GM19455 (cell line): ENCODE results near the gene PTPRG.
"Not testable (repeated sequence)": the region's sequence is repeated elsewhere in the genome, so short reads cannot be mapped to it uniquely, and the experiment has no call there.

Experiments used
- ATAC-seq: cut with Tn5 transposase; IDR thresholded peaks from one replicate; pipeline ENCODE4 v1.9.1; 2021; ENCODE audit not compliant: unreplicated experiment

PTPRG gene

DNA sequence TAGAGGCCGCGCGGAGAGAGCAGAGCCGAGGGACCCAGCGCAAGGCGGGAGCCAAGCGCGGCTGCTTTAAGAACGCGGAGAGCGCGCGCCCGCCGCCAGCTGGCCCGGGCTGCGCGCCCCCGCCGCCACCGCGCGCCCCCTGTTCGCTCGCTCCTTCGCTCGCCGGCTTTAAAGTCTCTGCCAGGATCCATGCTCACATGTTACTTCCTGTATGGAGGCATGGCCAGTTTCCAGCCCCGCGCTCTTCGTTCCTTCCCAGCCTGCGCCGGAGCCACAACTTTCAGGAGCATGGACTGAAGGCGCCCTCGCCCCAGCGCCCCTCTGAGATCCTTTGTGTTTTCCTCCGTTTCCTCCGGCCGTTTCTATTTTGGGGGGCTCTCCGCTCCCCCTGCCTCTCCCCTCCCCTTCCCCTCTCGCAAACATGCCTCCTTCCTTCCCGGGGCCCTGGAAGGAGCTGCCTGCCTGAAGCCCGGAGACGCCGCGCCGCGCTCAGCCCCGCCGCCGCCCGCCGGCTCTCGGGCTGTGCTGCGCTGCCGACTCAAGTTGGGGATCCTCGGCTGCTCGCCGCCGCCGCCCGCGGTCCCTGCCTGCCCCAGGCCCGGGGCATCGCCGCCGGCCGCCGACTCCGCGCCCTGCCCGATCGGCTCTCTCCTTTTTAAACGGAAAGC is at the start of gene PTPRG:
Gene PTPRG, plus strand, starts transcription at position 198 of the 668 bp plus-strand sequence. CDS start 717 bp downstream, outside the sequence.
- no peak for ATAC-seq

- no peak for ATAC-seq
Measured at GRCh38 chr3:61518590-61518989, 42.8 kb upstream of the PTPRG start.

DNA sequence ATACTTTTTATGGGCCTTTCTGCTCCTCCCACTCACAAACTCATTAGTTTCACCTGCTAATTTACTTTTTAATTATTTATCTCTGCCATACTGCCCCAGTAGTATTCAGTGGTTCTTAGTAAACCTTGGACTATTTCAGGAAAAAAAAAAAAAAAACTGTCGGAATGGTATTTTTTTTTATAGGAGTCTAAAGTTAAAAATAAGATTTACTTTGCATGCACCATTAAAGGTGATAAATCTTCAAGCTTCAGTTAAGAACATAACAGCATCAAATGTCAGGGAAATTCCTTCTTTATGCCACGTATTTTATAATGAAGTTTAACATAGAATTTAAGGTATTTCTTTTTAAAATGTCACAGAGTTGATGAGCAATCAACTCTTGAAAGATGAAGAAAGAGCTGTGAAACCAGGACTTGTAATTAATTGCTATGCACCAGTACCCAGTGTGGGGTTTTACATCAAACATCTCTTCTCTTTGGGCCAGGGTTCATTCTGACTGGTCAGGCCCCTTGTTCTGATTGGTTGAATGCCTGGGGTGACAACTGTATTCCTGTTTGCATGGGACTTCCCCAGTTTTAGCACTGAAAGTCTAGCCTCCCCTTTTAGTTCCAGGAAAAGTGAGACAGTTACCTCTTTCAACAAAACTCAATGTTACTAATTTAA is 40.3 kb upstream of the PTPRG start:
- ATAC-seq: peak; percentile 73

- no peak for ATAC-seq
Measured at GRCh38 chr3:61522060-61522459, 39.3 kb upstream of the PTPRG start.

DNA sequence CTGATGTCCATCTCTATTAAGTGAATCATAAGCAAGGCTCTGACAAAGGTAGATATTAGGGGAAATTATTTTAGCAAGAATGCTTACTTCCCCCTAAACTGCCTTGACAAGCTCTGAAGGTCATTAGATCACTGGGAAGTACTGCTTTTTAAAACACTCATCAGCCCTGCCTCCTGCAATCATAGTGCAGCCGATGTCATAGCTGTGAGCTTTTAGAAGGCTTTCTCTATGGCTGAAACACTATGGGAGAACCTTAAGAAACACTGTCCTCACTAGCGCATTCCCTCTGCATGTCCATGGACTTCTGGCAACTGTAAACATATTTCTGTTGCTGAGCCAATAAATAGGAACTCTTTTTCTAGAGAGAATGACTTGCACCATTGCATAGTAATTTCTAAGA is 38.7 kb upstream of the PTPRG start:
- ATAC-seq: no peak

DNA sequence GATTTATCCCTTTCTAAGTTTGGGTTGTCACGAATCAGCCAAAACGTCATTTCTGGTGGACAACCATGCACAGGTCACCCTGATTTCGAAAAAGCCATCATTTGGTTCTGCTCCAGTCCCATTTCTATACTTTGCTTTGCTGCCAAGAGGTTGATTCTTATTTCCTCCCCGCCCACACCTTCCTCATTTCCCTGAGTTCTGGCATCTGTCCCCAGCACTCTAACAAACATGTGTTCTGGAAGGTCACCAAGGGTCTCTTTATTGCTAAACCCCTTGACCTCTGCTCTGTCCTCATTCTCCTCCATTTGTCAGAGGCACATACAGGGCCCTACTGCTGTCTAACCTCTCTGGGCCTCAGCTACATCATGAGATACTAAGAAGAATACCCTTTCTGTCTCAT is 36.4 kb upstream of the PTPRG start:
- ATAC-seq: no peak

- ATAC-seq: no peak
Measured at GRCh38 chr3:61526308-61526707, 35.1 kb upstream of the PTPRG start.

DNA sequence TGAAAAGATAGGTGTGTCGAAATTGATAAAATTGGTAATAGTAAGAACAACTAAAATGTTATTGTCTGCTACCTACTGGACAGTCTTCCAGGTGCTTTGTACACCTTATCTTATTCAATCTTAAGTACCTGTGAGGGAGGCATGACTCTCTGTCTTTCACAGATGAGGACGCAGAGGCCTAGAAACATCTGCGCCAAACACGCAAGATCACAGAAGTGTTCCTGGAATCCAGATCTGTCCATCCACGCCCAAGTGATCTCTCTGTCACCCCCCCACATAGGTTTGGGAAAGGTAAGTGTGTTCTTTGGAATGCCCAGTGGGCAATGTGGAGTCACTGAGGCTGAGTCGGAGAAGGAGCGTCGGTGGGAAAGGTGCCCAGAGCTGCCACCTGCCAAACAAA is 34.4 kb upstream of the PTPRG start:
- no peak for ATAC-seq

DNA sequence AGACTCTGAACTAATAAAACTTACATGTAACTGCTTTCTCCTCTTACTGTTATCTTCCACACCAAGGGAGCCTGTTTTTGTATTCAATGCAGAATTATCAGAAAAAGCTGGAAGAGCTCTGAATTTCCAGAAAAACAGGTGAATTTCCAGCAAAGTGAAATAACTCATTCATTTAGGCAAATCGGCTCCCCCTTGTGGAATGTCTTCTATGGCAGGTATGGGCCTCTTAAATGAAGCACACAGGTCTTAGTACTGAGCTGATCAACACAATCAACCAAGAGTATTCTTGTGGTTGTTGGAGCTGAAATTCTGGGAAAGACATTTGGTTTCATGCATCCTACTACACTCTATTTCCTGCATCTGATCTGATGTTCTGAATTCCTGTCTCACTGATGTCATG is 31.0 kb upstream of the PTPRG start:
- no peak for ATAC-seq

DNA sequence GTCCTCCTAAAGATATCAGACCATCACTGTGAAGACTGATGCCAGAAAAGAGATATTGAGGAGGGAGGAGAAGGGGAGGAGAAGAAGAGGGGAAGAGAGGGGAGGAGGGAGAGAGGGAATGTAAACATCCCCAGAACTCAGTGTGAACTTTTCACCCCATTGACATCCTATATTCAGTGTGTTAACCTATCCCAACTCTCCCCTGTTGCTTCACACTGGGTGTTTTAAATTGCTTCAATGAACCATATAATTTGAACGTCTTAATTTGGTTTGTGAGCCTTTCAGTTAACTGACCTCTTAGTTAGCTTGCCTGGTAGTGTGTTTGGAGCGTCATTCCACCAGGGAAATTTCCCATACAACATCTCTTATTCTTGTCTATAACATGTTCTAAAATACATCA is 29.8 kb upstream of the PTPRG start:
- no peak for ATAC-seq

DNA sequence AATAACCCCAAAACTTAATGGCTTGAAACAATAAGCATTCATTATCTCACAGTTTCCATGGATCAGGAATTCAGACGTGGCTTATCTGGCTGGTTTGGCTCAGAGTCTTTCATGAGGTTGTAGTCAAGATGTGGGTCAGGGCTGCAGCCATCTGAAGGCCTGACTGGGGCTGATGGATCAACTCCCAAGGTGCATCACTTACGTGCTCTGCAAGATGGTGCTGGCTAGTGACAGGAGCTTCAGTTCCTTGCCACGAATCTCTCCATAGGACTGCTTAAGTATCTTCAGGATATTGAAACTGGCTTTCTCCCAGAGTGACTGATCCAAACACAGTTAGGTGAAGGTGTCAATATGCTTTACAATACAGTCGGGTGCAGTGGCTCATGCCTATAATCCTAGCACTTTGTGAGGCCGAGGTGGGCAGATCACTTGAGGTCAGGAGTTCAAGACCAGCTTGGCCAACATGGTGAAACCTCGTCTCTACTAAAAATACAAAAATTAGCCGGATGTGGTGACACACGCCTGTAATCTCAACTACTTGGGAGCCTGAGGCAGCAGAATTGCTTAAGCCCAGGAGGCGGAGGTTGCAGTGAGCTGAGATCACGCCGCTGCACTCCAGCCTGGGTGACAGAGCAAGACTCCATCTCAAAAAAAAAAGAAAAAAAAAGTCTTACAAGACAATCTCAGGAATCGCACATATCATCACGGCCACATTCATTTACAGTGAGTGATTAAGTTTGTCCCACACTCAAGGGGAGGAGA is 28.5 kb upstream of the PTPRG start:
- no peak for ATAC-seq

DNA sequence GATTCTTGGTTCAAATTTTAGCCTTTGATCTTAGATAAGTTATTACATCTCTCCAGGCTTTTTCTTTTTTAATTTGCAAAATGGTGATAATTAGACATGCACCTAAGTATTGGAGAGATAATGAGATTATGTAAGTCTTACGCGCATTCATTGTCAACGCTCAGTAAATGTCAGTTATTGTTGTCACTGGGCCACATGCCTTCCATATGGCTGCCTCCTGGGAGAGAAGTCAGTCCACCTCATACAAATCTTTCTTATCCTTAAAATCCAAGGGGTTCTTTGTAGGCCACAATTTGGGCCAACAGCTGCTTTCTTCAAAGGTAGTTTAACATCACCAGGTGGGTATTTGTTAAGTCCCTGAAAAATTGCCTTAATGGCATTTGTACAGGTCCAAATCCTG is 25.5 kb upstream of the PTPRG start:
- ATAC-seq: no peak

DNA sequence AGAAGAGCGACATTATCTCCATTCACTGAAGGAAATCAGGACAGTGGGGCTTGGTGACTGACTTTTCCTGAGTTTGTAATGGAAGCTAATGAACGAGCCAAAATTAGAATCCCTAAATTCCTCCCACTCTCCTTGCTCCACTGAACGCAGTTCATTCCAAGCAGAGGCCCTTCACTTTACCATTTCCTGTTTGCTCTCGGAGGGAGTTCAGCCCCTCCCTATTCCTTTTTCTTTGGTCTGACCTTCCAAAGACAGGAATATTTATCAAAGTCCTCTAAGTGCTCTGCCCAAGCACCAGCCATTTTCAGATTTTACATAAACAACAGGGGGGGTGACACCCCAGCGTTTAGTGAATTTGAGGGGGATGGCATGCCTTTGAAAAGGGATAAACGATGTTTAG is 24.0 kb upstream of the PTPRG start:
- ATAC-seq: no peak

DNA sequence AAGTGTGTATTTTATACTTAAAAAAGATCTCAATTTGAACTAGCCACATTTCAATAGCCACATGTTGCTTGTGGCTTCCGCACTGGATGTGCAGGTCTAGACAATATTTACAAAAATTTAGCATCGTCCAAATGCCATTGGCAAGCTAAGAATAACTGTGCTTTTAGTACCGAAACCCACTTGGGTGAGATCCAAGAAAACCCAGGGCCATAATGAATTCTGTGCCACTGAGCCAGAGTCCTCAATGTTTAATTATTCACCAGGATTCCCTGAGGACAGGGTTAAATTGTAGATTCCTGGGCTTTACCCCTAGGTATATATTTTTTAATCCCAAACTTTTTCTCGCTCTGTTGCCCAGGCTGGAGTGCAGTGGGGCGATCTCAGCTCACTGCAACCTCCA is 22.9 kb upstream of the PTPRG start:
- no peak for ATAC-seq

- no peak for ATAC-seq
Measured at GRCh38 chr3:61541694-61542093, 19.7 kb upstream of the PTPRG start.

DNA sequence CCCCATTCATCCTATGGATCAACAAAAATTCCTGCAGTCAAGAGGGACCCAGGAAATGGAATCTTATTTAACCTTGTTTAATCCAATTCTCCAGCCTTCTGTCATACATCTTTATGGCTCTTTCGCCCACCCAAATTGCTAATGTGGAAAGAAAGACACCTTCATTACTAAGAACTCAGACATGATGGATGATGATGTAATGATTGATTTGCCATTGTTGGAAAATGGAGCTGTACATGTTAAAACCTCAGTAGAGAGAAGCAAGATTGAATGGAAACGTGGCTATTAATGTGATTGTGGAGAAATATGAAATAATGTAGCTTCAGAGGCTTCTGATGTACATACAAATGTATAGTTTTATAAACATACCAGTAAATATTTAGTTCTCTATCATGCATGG is 15.7 kb upstream of the PTPRG start:
- ATAC-seq: no peak

DNA sequence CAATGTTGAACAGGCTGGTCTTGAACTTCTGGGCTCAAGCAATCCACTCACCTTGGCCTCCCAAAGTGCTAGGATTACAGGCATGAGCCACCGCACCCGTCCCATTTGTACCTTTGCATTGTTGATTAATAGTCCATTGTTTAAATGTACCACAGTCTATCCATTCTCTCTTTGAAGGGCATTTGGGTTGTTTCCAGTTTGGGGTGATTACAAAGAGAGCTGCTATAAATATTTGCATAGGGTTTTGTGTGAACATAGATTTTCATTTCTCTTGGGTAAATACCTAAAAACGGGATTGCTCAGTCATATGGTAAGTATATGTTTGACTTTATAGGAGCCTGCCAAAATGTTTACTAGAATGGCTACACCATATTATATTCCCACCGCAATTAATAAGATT is 13.7 kb upstream of the PTPRG start:
- no peak for ATAC-seq

DNA sequence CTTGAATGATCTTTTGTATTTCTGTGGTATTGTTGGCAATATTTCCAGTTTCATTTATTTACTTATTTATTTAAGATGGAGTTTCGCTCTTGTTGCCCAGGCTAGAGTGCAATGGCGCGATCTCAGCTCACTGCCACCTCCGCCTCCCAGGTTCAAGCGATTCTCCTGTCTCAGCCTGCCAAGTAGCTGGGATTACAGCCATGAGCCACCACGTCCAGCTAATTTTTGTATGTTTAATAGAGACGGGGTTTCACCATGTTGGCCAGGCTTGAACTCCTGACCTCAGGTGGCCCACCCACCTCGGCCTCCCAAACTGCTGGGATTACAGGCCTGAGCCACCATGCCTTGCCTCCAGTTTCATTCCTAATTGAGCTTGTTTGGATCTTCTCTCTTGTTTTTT is 8.7 kb upstream of the PTPRG start:
- ATAC-seq: not testable (repeated sequence)

DNA sequence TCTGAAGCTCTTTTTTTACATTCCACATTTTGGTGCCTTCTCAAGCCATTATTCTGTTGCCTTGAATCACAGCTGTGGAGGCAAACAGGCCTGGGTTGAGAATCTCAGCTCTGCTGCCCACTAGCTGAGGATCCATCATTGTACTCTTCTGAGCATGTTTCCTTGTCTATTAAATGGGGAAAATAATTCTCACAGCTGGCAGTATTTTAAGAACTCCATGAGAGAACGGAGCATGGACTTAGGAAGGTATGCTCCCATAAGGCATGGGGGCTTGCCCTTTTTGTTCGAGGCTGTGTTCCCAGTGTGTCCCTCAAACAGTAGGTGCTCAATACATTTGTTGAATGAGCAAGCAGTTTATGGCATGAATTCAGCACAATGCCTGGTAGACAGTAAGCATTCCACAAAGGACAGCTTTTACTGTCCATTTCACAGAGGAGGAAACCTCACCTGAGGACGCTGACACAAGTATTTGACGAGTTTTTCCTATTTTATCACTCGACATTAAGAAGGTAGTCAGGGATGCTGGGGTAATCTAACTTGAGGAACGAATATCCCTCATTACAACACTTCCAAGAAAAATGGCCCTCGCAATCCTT is 2.1 kb upstream of the PTPRG start:
- no peak for ATAC-seq

DNA sequence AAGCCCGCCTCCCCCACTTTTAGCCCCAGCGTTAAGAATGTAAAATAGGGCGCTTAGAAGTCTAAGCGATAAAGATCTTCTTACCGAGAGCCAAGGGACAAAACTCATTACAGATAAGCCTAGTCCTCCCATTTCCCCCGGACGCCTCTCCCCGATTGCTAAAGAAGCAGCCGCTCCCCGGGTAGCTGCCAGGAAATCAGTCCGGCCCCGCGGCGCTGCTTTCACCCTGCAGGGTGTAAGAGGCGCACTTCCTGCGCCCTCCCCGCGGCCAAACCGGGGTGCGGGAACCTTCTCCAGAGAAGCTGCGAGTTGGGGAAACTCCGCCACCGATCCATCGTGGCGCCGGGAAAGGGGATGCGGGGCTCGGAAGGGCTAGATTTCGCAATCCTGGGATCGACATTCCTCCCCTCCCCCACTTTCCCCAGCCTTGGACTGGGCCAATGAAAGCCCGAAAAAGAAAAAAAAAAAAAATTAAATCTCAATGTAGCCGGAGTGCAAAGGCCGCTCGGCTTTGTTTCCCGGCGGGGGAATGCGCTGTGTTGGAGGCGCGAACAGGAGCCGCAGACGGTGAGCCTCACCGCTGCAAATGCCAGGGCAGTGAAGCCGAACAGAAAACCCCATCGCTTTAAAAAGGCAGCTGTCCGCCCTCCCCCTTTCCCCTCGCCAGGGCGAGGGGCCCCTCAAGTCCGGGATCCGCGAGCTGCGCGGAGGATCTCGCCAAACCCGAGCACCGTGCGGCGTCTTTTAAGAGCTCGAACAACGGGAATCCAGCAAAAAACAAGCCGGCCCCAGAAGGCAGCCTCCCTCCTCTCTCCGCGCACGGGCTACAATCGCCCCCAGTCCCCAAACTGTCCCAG is 626 bp upstream of the PTPRG start:
- no peak for ATAC-seq
